GM18873 (cell line): ENCODE data around the gene LRP5.
"Not testable (repeated sequence)": the region's sequence is repeated elsewhere in the genome, so short reads cannot be mapped to it uniquely, and the experiment has no call there.

Experiments used
- ATAC-seq: cut with Tn5 transposase; IDR thresholded peaks from one replicate; pipeline ENCODE4 v1.9.1; 2021; ENCODE audit warnings: mild to moderate bottlenecking, moderate library complexity, moderate number of reproducible peaks; ENCODE audit not compliant: unreplicated experiment, low FRiP score

Gene LRP5

DNA sequence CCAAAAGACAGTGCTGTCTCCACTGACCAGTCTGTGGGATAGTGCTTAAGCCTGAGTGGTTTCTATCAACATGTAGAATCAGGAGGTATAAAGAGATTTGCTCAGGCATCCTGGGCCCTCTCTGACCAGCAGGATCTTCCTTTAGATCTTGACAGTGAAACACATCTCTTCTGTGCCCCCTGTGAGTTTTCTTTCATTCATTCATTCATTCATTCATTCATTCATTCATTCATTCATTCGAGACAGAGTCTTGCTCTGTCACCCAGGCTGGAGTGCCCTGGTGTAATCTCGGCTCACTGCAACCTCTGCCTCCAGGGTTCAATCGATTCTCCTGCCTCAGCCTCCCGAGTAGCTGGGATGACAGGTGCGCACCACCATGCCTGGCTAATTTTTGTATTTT lies 121.8 kb downstream of the LRP5 start:
- not testable (repeated sequence) for ATAC-seq

DNA sequence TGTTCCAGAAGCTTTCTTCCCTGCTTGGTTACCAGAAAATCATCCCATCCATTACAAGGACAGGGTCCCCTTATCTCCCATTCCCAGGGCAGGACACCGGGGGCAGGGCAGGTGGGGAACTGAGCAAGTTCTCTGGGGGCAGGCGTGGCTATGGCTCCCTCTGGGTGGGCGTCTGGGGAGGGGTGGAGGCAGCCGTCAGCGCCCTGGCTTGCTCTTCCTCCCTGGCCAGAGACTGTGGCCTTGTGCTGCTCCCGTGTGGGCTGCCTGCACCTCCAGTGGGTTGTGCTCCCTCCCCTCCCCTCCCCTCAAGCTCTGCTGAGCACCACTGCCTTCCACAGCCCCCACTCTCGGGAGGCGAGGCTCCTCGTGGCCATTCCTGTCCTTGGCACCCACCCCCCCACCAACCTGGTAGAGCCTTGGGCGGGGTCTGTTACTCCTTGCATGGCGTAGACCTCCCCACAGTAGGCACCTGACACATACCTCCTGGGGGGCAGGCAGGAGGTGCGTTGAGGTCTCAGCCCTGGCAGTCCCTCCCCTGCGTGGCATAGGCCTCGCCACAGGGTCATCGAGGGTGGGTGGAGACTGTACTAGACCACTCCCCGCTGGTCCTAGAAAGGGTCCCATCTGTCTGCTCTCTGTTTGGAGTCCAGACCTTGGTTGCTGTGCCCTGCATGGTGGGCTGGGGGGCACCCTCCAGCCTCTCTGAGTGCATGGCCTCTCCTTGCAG lies 123.9 kb downstream of the LRP5 start:
- ATAC-seq: no peak

DNA sequence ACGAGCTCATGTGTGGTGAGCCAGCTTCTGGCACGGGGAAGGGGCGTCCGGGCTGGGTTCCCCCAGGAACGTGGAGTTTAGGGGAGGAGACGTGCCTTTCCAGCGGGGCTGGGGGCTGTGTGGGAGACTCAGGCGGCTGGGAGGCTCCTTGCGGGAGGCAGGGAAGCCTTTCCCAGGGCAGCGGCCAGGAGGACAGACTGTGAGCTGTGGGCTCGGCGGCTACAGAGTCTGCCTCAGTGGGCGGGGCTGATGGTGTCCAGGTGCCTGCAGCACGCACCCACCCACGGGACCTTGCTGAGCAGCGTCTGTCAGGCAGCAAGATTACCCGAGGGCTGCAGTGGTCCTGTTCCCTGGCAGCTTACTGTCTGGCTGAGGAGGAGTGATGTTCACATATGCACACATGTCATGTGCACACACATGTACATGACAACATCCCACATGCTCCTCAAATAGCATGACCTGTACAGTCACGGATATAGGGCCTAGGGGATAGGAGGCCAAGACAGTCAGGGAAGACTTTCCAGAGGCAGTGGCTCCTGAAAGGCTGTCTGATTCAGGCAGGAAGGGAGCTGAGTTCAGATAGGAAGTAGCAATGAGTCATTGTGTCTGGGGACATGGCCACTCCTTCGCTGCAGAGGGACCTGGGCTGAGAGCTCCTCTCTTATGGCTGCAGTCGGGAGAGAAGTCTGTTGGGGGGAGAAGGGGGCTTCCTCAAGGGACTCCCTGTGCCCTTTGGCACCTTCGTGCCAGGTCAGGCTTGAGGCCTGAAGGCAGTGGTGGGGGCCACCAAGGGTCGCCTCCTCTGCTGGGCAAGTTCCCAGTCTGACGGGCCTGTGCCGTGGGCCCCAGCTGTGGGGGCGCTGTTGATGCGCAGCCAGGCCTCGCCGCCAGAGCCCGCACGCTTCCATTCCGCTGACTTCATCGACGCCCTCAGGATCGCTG lies 124.9 kb downstream of the LRP5 start:
- no peak for ATAC-seq

DNA sequence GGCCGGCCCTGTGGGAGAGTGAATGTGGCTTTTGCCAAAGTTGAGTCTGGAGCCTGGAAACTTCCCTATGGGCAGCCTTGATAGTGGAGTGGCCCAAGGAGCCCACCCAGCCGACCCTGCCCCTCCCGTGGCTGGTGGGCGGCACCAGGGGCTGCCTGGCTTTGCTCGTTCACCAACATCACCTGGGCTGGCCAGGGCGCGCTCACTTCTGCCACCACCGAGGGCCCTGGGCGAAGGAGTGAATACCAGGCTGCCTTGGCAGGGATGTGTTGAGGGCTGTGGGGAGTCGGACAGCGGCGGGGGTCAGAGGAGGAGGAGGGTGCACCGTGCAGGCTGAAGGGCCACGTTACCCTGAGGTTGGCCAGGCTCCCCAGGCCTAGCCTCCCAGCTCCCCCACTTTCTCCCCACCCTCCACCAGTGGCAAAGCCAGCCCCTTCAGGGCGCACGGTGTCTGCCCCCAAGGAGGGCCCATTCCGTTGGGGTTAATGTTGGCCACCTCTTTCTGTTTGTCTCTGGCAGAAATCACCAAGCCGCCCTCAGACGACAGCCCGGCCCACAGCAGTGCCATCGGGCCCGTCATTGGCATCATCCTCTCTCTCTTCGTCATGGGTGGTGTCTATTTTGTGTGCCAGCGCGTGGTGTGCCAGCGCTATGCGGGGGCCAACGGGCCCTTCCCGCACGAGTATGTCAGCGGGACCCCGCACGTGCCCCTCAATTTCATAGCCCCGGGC lies 125.7 kb downstream of the LRP5 start:
- ATAC-seq: no peak

DNA sequence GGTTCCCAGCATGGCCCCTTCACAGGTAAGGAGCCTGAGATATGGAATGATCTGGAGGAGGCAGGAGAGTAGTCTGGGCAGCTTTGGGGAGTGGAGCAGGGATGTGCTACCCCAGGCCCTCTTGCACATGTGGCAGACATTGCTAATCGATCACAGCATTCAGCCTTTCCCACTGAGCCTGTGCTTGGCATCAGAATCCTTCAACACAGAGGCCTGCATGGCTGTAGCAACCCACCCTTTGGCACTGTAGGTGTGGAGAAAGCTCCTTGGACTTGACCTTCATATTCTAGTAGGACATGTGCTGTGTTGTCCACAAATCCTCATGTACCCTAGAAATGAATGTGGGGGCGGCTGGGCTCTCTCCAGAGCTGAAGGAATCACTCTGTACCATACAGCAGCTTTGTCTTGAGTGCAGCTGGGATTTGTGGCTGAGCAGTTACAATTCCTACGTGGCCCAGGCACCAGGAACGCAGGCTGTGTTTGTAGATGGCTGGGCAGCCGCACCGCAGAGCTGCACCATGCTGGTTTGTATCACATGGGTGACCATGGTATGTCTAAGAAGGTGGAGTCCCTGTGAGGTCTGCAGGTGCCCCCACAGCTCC lies 126.4 kb downstream of the LRP5 start:
- ATAC-seq: no peak

GRCh38 chr11:68439355-68440065 lies 127.1 kb downstream of the LRP5 start:
- ATAC-seq: no peak

- no peak for ATAC-seq
These were observed 127.8 kb downstream of the LRP5 start for GRCh38 chr11:68440224-68440623.

- ATAC-seq: no peak
These were observed 129.3 kb downstream of the LRP5 start for GRCh38 chr11:68441466-68442230.

DNA sequence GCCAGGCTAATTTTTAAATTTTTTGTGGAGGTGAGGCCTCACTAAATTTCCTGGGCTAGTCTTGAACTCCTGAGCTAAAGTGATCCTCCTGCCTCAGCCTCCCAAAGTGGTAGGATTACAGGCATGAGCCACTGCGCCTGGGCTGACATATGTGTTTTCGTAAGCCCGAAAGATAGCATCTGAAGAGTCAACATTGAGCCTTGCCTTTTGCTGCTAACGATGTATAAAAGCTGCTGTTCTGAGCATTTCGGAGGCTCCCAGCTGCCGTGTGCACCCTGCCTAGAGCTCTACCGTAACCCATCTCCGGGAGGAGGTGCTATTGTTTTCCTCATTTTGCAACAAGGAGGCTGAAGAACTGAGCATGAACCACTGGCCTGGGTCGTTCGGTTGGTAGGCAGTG lies 130.0 kb downstream of the LRP5 start:
- ATAC-seq: no peak

GRCh38 chr11:68444566-68444965 lies 132.2 kb downstream of the LRP5 start:
- no peak for ATAC-seq

- ATAC-seq: no peak
These were observed 133.2 kb downstream of the LRP5 start for GRCh38 chr11:68445531-68446035.

DNA sequence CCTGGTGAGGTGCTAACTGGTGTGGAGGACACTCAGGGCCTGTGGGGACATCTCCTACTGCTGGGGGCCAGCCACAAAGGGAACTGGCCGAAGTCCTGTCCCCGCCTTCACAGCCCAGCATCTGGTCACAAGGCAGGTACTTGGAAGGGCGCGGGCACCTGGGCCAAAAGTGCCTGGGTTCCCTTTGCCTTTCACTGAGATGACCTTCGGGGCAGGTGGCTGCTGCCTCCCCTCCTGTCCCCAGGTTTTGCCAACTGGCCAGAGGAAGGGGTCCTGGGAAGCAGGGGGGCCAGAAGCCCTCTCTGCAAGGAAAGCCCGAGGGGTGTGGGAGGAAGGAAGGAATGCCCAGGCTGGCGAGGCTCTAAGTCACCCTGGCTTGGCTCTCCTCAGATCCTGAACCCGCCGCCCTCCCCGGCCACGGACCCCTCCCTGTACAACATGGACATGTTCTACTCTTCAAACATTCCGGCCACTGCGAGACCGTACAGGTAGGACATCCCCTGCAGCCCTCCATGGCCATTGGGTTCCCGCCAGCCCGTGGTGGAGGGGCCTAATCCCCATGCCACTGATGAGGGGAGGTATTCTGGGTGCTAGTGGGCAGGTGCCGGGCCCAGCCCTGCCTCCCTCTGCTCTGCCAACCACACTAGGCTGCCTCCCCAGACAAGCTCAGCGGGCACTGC lies 133.8 kb downstream of the LRP5 start:
- ATAC-seq: no peak

DNA sequence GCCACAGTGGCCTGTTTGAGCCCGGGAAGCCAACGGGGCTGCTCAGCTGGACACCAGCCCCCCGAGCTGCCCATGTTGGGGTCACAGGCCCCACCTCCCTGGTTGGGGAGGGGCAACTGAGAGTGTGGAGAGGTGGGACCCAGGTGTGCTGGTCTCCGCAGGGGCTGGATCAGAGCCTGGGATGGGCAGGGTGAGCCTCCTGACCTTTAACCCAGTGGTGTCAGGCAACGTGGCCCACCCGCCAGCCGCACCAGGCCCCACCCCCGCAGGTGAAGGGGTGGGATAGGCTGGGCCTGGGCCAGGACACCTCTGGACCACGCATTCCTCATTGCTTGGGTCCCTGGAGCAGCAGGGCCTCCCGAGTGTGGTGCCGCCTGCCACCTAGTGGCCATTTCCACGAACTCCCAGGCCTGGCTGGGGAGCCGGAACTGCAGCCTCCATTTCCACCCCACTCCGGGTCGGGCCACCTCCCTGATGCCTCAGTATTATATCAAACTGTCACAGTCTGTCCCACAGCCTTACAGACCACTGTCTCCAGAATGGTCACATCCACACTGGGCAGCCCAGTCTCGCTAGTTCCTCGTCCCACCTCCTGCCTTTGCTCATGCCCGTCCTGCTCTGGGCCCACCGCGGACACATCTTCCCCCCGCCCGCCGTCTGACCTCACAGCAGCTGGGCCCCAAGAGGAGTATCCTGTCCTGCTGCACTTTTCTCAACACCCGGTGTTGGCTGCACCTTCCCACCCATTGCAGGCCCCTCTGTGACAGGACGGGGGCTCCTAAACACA lies 134.8 kb downstream of the LRP5 start:
- ATAC-seq: no peak

- not testable (repeated sequence) for ATAC-seq
These were observed 135.5 kb downstream of the LRP5 start for GRCh38 chr11:68447914-68448313.

- no peak for ATAC-seq
These were observed 136.2 kb downstream of the LRP5 start for GRCh38 chr11:68448604-68449011.

GRCh38 chr11:68449951-68450350 lies 137.6 kb downstream of the LRP5 start:
- ATAC-seq: no peak

DNA sequence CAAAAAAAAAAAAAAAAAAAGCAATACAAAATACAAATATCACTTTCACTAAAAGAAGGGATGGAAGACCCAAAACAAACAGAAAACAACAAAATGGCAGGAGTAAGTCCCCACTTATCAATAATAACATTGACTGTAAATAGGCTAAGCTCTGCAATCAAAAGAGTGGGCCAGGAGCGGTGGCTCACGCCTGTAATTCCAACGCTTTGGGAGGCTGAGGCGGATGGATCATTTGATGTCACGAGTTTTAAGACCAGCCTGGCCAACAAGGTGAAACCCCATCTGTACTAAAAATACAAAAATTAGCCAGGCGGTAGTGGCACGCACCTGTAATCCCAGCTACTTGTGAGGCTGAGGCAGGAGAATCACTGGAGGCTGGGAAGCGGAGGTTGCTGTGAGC lies 138.3 kb downstream of the LRP5 start:
- no peak for ATAC-seq

DNA sequence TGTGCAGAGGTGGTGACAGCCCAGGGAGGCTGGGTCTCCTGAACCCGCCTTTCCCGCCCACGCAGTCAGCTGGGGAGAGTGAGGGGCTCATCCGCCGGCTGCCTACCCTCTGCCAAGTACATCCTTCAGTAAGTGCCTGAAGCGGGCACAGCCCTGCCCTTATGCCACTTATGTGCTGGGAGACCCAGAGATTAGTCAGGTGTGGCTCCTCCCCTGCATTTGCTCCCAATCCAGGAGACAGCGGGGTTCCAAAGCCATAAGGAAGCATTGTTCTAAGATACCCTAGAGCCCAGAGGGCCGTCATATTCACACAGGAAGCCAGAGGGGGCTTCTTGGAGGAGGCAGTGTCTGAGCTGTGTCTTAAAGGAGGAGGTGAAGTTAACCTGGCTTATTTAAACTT lies 142.4 kb downstream of the LRP5 start:
- no peak for ATAC-seq
